GM21825 (cell line): ENCODE data around the gene ASPRV1.
A peak's percentile ranks its signal among the peaks of the same experiment; 100 is the strongest.

Experiments used
- ATAC-seq: cut with Tn5 transposase; IDR thresholded peaks from one replicate; pipeline ENCODE4 v1.9.1; 2021; ENCODE audit warnings: mild to moderate bottlenecking, moderate library complexity; ENCODE audit not compliant: unreplicated experiment

The ASPRV1 gene

GRCh38 chr2:69943843-69944525 lies 17.4 kb downstream of the ASPRV1 start:
- ATAC-seq: no peak

GRCh38 chr2:69943000-69943842 lies 18.2 kb downstream of the ASPRV1 start:
- ATAC-seq: no peak

- ATAC-seq: no peak
Measured at GRCh38 chr2:69940691-69941090, 20.7 kb downstream of the ASPRV1 start.

- ATAC-seq: no peak
Measured at GRCh38 chr2:69939722-69940121, 21.7 kb downstream of the ASPRV1 start.

- ATAC-seq: no peak
Measured at GRCh38 chr2:69937968-69938367, 23.5 kb downstream of the ASPRV1 start.

GRCh38 chr2:69936906-69937305 lies 24.5 kb downstream of the ASPRV1 start:
- no peak for ATAC-seq

- ATAC-seq: no peak
Measured at GRCh38 chr2:69935011-69935410, 26.4 kb downstream of the ASPRV1 start.

GRCh38 chr2:69934614-69934908 lies 26.9 kb downstream of the ASPRV1 start:
- ATAC-seq: no peak

GRCh38 chr2:69933839-69934613 lies 27.4 kb downstream of the ASPRV1 start:
- ATAC-seq: no peak

- no peak for ATAC-seq
Measured at GRCh38 chr2:69933254-69933828, 28.1 kb downstream of the ASPRV1 start.

GRCh38 chr2:69932596-69932922 lies 28.9 kb downstream of the ASPRV1 start:
- no peak for ATAC-seq

- no peak for ATAC-seq
Measured at GRCh38 chr2:69931832-69932595, 29.4 kb downstream of the ASPRV1 start.

GRCh38 chr2:69926849-69927515 lies 34.4 kb downstream of the ASPRV1 start:
- ATAC-seq: no peak

- no peak for ATAC-seq
Measured at GRCh38 chr2:69923116-69923515, 38.3 kb downstream of the ASPRV1 start.

- ATAC-seq: no peak
Measured at GRCh38 chr2:69918401-69918800, 43.0 kb downstream of the ASPRV1 start.

GRCh38 chr2:69917852-69918251 lies 43.6 kb downstream of the ASPRV1 start:
- no peak for ATAC-seq

- ATAC-seq: no peak
Measured at GRCh38 chr2:69916106-69916505, 45.3 kb downstream of the ASPRV1 start.

- ATAC-seq: peak; percentile 1
Measured at GRCh38 chr2:69914950-69915945, 46.2 kb downstream of the ASPRV1 start, which contains the start of gene MXD1. TSS of gene MXD1 (plus strand) at chr2:69915109. CDS start at chr2:69915331, 222 bp downstream.
